ENCODE data around the gene RASSF7.

RASSF7 gene

GRCh38 chr11:559020-559620 is 1.6 kb upstream of the RASSF7 start:
- FAIRE-seq: no peak
- no peak for DNase-seq (ENCODE audit: insufficient read length, low spot score)

GRCh38 chr11:559712-560304 is 962 bp upstream of the RASSF7 start:
- no peak for TF ChIP-seq CTCF (IDR thresholded peaks at IDR 0.05; ENCODE audit: insufficient read depth, missing control alignments)
- FAIRE-seq (no peak), DNase-seq (ENCODE audit: insufficient read length, low spot score) (no peak)

More at GRCh38 chr11:559020-559620, 1.6 kb upstream of the RASSF7 start:
- no peak for TF ChIP-seq CTCF (IDR thresholded peaks at IDR 0.05; ENCODE audit: insufficient read depth, missing control alignments)

GRCh38 chr11:561148-562003 is 606 bp downstream of the RASSF7 start:
- no peak for TF ChIP-seq CTCF (IDR thresholded peaks at IDR 0.05; ENCODE audit: insufficient read depth, missing control alignments)
- DNase-seq (ENCODE audit: insufficient read length, low spot score) (no peak), FAIRE-seq (no peak)

- DNase-seq (ENCODE audit: insufficient read length, low spot score): no peak
- FAIRE-seq: no peak
- no peak for TF ChIP-seq CTCF (IDR thresholded peaks at IDR 0.05; ENCODE audit: insufficient read depth, missing control alignments)
Measured at GRCh38 chr11:562046-562645, 1.4 kb downstream of the RASSF7 start.

GRCh38 chr11:563066-563811 is 2.5 kb downstream of the RASSF7 start:
- no peak for DNase-seq (ENCODE audit: insufficient read length, low spot score)
- FAIRE-seq: no peak
- no peak for TF ChIP-seq CTCF (IDR thresholded peaks at IDR 0.05; ENCODE audit: insufficient read depth, missing control alignments)

GRCh38 chr11:563812-564578 is 3.2 kb downstream of the RASSF7 start:
- TF ChIP-seq CTCF (IDR thresholded peaks at IDR 0.05; ENCODE audit: insufficient read depth, missing control alignments): no peak
- DNase-seq (ENCODE audit: insufficient read length, low spot score) (no peak), FAIRE-seq (no peak)

All from D721Med (cell line).